HG03558 (cell line): ENCODE data around the gene FBLIM1.

Experiments
- ATAC-seq: cut with Tn5 transposase; IDR thresholded peaks from one replicate; pipeline ENCODE4 v1.9.1; 2021; ENCODE audit warnings: moderate number of reproducible peaks; ENCODE audit not compliant: unreplicated experiment; ENCODE audit errors: extremely low read depth

Gene FBLIM1

DNA sequence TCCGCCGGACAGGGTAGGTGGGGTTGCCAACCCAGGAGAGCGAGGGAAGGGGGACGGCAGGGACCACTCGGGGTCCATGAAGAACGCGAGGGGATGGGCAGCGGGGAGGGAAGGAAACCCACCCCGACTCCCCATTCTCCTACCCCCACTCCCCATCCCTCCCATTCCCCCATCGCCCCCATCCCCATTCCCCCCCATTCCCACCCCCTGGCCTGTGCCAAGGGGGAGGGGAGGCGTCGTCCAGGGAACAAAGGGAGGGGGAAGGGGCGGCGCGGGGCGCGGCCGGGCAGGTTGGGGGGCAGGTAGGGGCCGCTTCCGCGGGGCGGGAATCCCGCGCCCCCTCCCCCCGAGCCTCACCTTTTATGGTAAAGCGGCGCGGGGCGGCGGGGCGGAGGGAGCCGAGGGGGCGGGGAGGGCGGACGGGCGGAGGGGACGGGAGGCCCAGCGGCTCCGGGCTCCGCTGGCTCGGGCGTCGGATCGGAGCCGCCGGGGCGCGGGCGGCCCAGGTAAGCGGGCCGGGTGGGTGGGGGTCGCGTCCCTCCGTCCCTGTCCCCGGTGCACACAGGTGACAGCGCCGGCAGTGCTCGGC, at the start of gene FBLIM1:
Gene FBLIM1 (plus strand): TSS at position 453 of the 589 bp plus-strand sequence. CDS start 6,189 bp downstream, outside the sequence.
- ATAC-seq = no peak

DNA sequence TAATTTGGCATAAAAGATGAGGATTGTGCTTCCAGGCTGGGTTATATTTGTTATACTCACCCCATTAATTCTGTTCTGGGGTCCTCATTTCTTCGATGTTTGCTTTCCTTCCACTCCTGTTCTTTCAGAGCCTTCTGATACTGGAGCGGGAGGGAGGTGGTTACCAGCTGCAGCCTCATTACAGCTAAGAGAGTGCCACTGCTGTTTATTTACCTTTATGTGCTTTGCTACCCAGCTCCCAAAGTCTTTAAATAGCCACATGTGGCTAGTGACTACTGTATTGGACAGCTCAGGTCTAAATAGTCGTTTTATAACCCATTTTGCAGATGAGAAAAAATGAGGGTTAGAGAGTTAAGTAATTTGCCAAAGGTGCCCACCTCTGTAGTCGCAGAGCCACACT, 49.4 kb upstream of the FBLIM1 start:
- ATAC-seq = no peak

DNA sequence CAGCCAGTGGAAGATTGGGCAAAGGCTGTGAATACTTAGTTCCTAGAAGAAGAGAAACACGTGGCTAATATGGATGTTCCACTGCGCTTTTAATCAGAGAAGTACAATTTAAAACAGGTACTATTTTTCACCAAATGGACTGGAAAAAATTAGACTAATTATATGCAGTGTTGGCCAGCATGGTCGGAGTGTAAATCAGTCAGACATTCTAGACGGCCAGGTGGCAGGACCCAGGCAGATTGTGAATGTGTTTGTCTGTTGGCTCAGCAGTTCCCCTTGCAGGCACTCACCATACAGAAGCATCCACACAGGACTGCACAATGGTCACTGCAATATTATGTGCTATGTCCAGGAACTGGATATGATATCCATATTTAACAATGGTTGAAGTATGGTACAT, 46.4 kb upstream of the FBLIM1 start:
- ATAC-seq = no peak

- ATAC-seq = no peak
These were observed 44.0 kb upstream of the FBLIM1 start for GRCh38 chr1:15714406-15715136.

- ATAC-seq = no peak
These were observed 41.0 kb upstream of the FBLIM1 start for GRCh38 chr1:15717418-15718125.

DNA sequence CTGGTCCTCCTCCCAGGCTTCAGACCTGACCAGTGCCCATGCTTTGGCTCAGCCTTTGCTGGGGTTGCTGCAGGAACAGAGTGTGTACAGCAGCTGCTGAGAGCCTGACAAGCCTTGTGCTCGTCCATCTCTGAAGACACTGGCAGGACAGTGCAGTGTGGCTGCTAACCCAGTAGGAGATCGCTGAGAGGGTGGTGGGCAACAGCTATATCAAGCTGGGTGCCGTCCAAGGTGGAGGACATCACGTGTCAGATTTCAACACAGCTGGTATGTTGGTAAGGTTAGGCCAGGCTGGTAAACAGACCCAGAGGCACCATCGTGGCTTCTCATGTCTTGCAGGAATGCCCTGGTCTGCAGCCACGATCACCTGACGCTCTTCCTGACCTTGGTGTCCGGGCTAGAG, 40.4 kb upstream of the FBLIM1 start:
- no peak for ATAC-seq

DNA sequence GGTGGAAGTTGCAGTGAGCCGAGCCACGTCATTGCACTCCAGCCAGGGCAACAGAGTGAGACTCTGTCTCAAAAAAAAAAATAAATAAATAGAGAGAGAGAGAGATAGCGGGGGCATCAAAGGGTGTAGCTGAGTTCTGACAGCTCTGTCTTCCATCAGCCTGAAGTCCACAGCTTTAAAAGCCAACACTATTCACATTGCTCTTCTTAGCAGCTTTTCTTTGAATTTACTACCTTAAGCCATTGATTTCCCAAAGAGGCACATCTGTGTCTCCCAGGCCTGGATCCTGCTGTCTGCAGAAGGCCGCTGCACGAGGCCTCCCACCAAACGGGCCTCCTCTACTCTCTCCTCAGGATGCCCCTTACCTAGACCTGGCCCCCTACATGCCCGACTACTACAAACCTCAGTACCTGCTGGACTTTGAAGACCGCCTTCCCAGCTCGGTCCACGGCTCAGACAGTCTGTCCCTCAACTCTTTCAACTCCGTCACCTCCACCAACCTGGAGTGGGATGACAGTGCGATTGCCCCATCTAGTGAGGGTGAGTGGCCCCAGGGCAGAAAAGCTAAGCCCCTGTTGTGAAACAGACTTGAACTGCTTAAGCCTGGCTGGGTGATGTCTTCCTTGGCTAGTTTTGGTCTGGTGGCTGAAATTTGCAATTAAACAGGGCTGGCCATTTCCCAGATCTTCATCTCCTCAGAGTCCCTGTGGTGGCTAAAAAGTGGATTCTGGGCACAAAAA, 39.0 kb upstream of the FBLIM1 start:
- ATAC-seq = no peak

DNA sequence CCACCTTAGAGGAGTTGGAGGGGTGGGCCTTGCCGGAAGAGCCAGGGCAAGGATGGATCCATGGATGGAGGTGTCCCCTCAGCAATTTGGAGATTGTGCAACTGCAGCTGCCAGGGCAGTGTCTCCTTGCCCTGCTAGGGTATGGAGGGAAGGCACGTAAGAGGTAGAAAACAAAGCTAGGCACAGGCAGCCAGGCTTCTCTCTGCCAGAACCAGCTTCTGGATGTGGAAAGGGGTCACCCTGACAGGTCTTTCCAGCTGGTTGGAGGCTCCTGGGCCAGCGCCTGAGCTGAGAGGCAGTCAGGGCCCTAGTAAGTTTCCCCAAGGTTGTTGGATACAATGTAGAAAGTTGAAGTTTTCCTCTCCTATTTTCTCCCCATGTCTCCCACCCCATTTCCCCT, 37.7 kb upstream of the FBLIM1 start:
- ATAC-seq = no peak

DNA sequence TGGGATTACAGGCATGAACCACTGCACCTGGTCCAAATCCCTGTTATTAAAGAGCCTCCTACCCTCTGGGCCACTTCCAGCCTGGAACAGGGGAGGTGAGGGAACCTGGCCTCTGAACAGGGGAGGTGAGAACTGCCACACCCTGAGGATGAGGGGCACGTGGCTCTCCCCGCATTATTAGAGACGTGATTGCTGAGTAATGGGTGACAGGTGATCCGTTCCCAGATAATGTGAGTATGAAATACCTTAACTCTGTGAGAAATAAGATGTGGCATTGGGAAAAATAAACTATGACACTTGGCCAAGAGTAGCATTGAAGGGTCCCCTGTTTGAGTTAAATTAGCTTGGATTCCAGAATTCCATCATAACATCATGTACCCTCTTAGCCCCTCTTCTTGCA, 36.2 kb upstream of the FBLIM1 start:
- ATAC-seq = no peak

DNA sequence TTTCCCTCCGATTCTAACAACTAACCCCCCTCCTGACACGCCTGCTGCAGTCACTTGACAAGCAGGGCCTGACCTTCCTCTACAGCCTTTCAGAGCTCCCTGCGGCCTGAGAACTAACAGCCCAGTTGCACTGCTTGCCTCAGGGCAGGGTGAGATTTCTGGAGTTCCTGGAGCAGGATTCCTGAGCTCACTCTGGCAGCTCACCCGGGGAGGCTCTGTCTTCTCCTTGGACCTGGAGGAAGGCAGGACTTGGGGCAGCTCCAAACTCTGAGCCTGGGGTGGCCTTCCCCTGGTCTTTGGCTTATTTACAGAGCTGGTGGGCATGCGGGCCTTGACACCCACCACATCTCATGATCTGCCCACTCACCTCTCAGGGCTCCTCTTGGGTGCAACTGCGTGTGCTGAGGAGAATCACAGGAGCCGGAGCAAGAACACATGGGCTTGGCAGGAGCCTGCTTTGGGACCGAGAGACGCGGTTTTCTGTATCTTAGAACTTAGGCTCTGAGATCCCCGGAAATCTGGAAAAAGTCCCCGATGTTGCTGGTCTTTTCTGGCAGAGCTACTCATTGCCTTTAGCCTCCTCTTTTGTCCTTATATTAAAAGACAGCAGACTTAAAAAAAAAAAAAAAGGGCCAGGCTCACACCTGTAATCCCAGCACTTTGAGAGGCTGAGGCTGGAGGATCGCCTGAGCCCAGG, 35.6 kb upstream of the FBLIM1 start:
- ATAC-seq = no peak

DNA sequence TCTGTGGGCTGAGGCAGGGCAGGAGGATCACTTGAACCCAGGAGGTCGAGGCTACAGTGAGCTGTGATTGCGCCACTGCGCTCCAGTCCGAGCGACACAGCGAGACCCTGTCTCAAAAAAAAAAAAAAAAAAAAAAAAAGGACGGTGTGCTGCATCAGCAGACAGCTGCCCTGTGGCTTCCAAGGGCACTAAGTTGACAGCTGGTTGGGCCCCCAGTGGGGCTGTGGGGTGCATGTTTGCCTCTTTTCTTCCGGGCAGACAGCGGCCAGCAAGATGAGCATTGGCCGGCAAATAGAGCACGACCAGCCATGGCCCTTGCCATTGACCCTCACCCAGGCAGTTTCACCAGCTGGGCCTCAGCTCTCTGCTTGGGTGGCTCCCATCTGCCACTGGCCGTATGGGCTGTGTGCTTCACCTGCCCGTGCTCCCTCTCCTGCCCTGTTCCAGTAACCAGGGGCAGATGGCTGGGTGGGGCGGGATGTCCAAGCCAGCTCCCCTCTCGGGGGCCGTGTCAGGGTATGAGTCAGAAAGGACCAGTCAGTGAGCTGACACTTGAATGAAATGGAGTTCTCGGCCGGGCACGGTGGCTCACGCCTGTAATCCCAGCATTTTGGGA, 34.9 kb upstream of the FBLIM1 start:
- no peak for ATAC-seq

DNA sequence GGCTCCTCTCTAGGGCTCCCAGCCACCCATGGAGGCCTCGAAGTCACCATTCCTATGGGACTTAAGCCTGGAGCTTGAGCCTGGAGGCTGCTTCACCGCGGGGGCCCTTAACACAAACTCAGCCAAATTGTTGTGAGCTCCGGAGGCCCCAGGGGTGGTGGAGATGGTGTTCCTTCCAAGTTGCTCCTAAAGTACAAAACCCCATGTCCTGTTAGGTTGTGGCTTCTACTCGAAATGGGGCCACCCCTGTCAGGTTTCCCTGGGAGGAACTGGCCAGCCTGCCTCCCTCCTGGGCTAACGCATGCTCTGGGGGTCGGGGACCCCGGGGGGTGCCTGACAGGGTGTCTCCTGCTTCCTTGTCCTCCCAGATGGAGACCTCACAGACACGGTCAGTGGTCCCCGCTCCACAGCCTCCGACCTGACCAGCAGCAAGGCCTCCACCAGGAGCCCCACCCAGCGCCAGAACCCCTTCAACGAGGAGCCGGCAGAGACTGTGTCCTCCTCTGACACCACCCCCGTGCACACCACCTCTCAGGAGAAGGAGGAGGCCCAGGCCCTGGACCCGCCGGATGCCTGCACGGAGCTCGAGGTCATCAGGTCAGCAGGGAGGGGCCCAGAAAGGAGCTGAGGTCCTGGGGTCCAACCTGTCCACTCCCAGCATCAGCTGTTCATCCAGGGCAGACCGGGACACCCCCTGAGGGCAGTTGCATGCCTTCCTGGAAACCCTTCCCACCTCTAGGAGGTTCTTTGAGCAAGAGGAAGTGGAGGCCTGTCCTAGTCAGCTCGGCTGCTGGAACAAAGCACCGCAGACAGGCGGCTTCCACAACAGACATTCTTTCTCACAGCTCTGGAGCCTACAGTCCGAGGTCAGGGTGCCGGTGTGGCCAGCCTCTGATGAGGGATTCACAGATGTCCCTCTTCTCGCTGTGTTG, 33.4 kb upstream of the FBLIM1 start:
- no peak for ATAC-seq

DNA sequence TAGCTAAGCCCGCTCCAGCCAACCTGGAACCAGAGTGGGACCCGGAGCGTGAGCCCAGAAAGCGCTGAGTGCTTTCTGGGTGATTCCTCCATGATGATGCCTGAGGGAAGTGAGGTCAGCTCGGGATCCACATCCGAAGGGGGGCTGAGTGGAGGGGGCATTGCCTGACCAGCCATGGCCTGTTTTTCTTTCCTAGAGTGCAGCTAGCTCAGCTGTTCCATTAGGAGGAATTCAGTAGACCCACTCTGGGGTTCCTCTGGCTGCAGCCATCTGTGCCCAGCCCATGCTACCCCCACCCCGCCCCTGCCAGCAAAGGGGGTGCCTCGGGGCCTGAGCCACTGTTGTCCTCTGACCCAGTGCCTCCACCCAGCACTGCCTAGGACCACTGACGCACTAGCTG, 32.1 kb upstream of the FBLIM1 start:
- no peak for ATAC-seq

- ATAC-seq = no peak
These were observed 31.6 kb upstream of the FBLIM1 start for GRCh38 chr1:15727021-15727420.

- no peak for ATAC-seq
These were observed 31.2 kb upstream of the FBLIM1 start for GRCh38 chr1:15727424-15727823.

DNA sequence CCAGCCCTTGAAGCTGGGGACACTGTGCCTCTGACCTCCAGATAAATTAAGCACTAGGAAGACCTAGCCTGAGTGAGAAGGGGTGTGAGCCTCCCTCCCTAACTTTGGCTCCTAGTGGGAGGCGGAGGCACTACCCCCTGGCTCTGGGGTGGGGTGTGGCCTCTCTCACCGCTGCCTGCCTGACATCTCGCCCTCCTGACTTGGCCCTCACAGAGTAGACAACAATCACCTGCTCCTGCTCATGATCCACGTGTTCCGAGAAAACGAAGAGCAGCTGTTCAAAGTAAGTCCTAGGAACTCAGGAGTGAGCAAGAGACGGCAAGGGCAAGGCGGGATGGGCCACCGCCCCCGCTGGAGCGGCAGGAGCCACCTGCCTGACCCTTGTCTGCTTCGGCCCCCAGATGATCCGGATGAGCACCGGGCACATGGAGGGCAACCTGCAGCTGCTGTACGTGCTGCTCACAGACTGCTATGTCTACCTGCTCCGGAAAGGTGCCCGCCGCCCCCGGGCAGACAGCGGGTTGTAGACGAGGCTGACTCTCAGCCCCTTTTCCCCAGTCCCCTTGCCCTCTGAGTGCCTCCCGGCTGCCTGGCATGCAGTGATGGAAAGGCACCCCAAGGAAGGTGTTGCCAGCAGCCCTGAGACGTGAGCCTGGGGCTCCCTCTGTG, 30.6 kb upstream of the FBLIM1 start:
- ATAC-seq = no peak

DNA sequence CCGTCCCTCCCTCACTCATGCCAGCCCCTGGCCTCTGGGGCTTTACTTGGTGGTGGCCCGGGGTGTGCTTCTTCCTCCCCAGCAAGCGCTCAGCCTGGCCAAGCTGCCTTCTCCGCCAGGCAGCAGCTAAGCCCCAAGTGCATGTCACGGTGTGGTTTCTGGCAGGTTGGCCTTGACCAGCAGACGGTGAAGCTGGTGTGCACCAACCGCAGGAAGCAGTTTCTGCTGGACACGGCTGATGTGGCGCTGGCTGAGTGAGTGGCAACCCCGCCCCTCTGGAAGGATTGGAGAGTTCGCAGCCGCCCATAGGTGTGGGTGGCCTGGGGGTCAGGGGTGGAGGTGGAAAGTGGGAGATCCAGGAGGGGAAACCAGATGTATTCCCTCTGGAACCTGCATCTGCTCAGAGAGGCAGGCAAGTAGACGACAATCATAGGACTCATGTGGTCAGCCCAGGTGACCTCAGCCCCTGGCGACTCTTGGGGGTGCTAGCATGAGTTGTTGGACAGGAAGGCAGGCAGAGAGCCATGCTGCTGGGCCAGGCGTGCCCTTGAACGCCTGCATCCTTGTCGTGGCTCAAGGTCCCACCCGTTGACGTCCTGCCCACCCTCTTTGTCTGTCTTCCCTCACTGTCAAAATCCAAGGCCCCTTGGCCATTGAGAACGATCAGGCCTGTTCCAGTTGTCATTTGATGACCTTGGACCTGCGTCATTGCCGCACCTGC, 29.5 kb upstream of the FBLIM1 start:
- ATAC-seq = no peak

- ATAC-seq = no peak
These were observed 28.2 kb upstream of the FBLIM1 start for GRCh38 chr1:15730423-15730822.
